Sigmoid colon (tissue), 7 donors: ENCODE data around the gene PLCB2. TPM values are rescaled to one million over a fixed set of nuclear protein-coding genes. Genes with fewer than 3 reads are reported as not detected.

ENCODE experiments used
- DNase-seq: peaks from one replicate; pipeline ENCODE4 v3.0.0-alpha.2; 2019
- H3K27ac ChIP-seq, 4 donors: fragments of 200-600 bp; sonication (generic); one replicate each; pipeline ENCODE4 v1.5.1; 2016 to 2019; ENCODE audit warnings: mild to moderate bottlenecking in 1 of 4
- H3K27me3 ChIP-seq, 3 donors: fragments of 200-600 bp; sonication (generic); one replicate each; pipeline ENCODE4 v1.5.1; 2019; ENCODE audit warnings: mild to moderate bottlenecking in 1 of 3
- H3K36me3 ChIP-seq, 4 donors: fragments of 200-600 bp; sonication (generic); one replicate each; pipeline ENCODE4 v1.5.1; 2016 to 2019
- H3K4me1 ChIP-seq, 4 donors: fragments of 200-600 bp; sonication (generic); one replicate each; pipeline ENCODE4 v1.5.1; 2017 to 2019
- H3K4me3 ChIP-seq, 4 donors: fragments of 200-600 bp; sonication (generic); one replicate each; pipeline ENCODE4 v1.5.1; 2017 to 2019; ENCODE audit warnings: mild to moderate bottlenecking in 2 of 4, moderate library complexity in 1 of 4
- H3K9me3 ChIP-seq, 4 donors: fragments of 200-600 bp in 3 of 4; sonication (generic) in 3 of 4; one replicate each; pipeline versions ENCODE4 v1.5.1 to v1.6.1; 2013 to 2019
- CTCF ChIP-seq, 4 experiments: fragments of 450-650 bp in 3 of 4; fragments of 200-600 bp in 1 of 4; IDR thresholded peaks; one replicate each; pipeline ENCODE4 v1.5.1; 2016 to 2019; ENCODE audit warnings: antibody characterized with exemption in 4 of 4, mild to moderate bottlenecking in 3 of 4, moderate library complexity in 2 of 4
- EP300 ChIP-seq, 4 donors: sonication (generic); formaldehyde crosslinking; IDR thresholded peaks; one replicate each; pipeline ENCODE4 v1.6.1; 2017; ENCODE audit warnings: antibody characterized with exemption in 4 of 4
- POLR2A ChIP-seq, 2 donors: fragments of 450-650 bp; IDR thresholded peaks; one replicate each; pipeline ENCODE4 v1.6.1; 2016; ENCODE audit warnings: antibody characterized with exemption in 2 of 2, mild to moderate bottlenecking in 2 of 2, moderate library complexity in 2 of 2
- POLR2AphosphoS5 ChIP-seq, 4 donors: sonication (generic); formaldehyde crosslinking; IDR thresholded peaks; one replicate each; pipeline ENCODE4 v1.6.1; 2017; ENCODE audit warnings: antibody characterized with exemption in 4 of 4
- WGBS, 2 donors: extraction: QIAGEN DNeasy Blood & Tissue Kit; methylation state at CpG; one replicate each; pipeline ENCODE4 v1.1.7; 2013; 5-methylcytosine and 5-hydroxymethylcytosine counted together
- intact Hi-C: fragments of 100-400 bp; cut with DNase I; formaldehyde crosslinking; loops from one replicate; pipeline ENCODE4 v1.15.1; 2023
- polyA plus RNA-seq, 3 donors: library from polyadenylated mRNA; stranded (reverse); fragments of 200-250 nt; gene quantifications; one replicate each; pipeline ENCODE4 v1.2.3, GENCODE V29; 2013
- total RNA-seq, 4 donors: library from RNA; depleted of rRNA; stranded (reverse); fragments of >200 nt; gene quantifications; one replicate each; pipeline ENCODE4 v1.1.0, GENCODE V29; 2016
- donor health status: healthy with polysubstance abuse.
- donor health status: Bipolar disorder and iron deficiency.
- donor health status: healthy.

Gene PLCB2
- total and polyA plus RNA-seq, 7 donors = 2.4 to 27.5 (median 7.2) TPM

GRCh38 chr15:40295877-40296560 is 11.7 kb downstream of the PLCB2 start:
- Histone ChIP-seq H3K9me3 (no peaks in the 10 kb centered on the region), H3K27ac (no peak overlapping the region), H3K4me1 (peaks cover 0 to 23% (median 20%) of the 10 kb centered on the region in 4 donors), H3K36me3 (no peaks in the 10 kb centered on the region), H3K27me3 (no peaks in the 10 kb centered on the region), H3K4me3 (no peak overlapping the region)
- intact Hi-C loops = no loop called here
- WGBS, 2 donors = 76 to 79% methylated on average over 12 of the region's 12 CpGs
- TF ChIP-seq CTCF (IDR thresholded peaks at IDR 0.05) (no peak), POLR2AphosphoS5 (IDR thresholded peaks at IDR 0.05) (peak in 3 of 4 donors; percentile 32 to 71 (median 64))
- DNase-seq = peak; percentile 74

DNA sequence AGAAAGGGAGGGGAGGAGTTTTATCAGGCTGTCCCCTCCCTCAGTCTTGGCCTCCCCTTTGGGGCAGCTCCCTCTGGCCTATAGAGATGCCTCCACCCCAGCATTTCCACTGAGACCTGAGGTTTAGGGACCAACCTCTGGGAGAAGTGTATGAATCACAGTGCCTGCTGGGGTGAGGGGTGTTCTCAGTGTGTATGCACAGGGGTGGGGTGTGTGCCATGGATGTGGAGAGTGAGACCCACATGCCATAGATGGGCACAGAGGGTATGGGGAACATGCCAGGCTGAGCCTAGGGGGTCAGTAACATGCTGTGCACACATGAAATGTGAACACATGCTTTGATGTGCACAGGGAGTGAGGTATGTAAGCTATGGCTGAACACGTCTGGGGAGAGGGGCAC is 12.4 kb downstream of the PLCB2 start:
- intact Hi-C loops = no loop called here
- WGBS, 2 donors = 88 to 89% methylated on average over 1 of the region's 1 CpG
- no peak for TF ChIP-seq POLR2A (IDR thresholded peaks at IDR 0.05)
- TF ChIP-seq POLR2AphosphoS5 (IDR thresholded peaks at IDR 0.05) = no peak
- TF ChIP-seq CTCF (IDR thresholded peaks at IDR 0.05) = no peak
- TF ChIP-seq EP300 (IDR thresholded peaks at IDR 0.05) = no peak

GRCh38 chr15:40293905-40294895 is 13.5 kb downstream of the PLCB2 start:
- TF ChIP-seq POLR2AphosphoS5 (IDR thresholded peaks at IDR 0.05) (no peak), CTCF (IDR thresholded peaks at IDR 0.05) (no peak), EP300 (IDR thresholded peaks at IDR 0.05) (no peak)
- Histone ChIP-seq H3K27ac (no peak overlapping the region), H3K4me3 (no peak overlapping the region), H3K9me3 (no peaks in the 10 kb centered on the region), H3K4me1 (peaks cover 0 to 31% (median 26%) of the 10 kb centered on the region in 4 donors), H3K27me3 (peaks cover 0 to 2% (median 0%) of the 10 kb centered on the region in 3 donors), H3K36me3 (no peaks in the 10 kb centered on the region)
- WGBS, 2 donors = 92% methylated on average over 20 of the region's 20 CpGs
- DNase-seq = no peak
- intact Hi-C loops = no loop called here

More for the DNA sequence above, 12.4 kb downstream of the PLCB2 start:
- peak; percentile 56 for DNase-seq
- no peak overlapping the region for H3K4me3 ChIP-seq
- peaks cover 0 to 1% (median 0%) of the 10 kb centered on the region in 3 donors for H3K27me3 ChIP-seq
- no peak overlapping the region for H3K27ac ChIP-seq
- H3K36me3 ChIP-seq = no peaks in the 10 kb centered on the region
- no peaks in the 10 kb centered on the region for H3K9me3 ChIP-seq
- H3K4me1 ChIP-seq = peaks cover 0 to 30% (median 26%) of the 10 kb centered on the region in 4 donors

DNA sequence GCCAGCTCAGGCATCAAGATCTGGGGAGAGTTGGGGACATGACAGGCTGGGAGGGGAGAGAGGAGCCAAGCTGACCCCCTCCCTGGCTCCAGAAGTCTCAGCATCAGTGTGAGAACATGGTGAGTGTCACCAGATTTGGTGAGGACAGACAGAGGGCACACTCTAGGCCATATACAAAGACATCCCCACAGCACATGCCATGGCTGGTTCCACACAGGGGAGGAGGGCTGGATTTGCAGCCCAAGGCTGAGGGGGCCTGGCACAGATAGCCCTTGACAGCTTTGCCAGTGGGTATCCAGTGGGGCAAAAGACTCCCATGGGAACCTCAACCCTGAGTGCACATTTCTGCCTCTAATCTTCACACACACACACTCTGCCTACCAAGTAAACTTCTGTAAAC is 14.7 kb downstream of the PLCB2 start:
- Histone ChIP-seq H3K27me3 (peaks cover 0 to 2% (median 0%) of the 10 kb centered on the region in 3 donors), H3K36me3 (no peaks in the 10 kb centered on the region)
- DNase-seq = no peak

More for the DNA sequence above, 14.7 kb downstream of the PLCB2 start:
- TF ChIP-seq POLR2A (IDR thresholded peaks at IDR 0.05) = no peak
- no peak for TF ChIP-seq POLR2AphosphoS5 (IDR thresholded peaks at IDR 0.05)
- no peak for TF ChIP-seq EP300 (IDR thresholded peaks at IDR 0.05)
- no peak for TF ChIP-seq CTCF (IDR thresholded peaks at IDR 0.05)
- no peaks in the 10 kb centered on the region for H3K9me3 ChIP-seq
- no peak overlapping the region for H3K4me3 ChIP-seq
- intact Hi-C loops = no loop called here
- H3K4me1 ChIP-seq = peaks cover 0 to 31% (median 26%) of the 10 kb centered on the region in 4 donors
- no peak overlapping the region for H3K27ac ChIP-seq
